HL-60 (cell line): ENCODE data around the gene PFDN4.
A peak's percentile ranks its signal among the peaks of the same experiment; 100 is the strongest.

Experiments used
- DNase-seq, 2 experiments: peaks; one replicate each; pipeline ENCODE4 v3.0.0-alpha.2; 2010 to 2020; ENCODE audit warnings: low read depth in 1 of 2, low spot score in 1 of 2
- H3K27ac ChIP-seq: fragments of 250-450 bp; sonication (Bioruptor Pico); replicated peaks from 2 replicates; pipeline ENCODE4 v1.5.1; 2020; ENCODE audit warnings: mild to moderate bottlenecking, moderate library complexity
- H3K27me3 ChIP-seq: fragments of 250-450 bp; sonication (Bioruptor Pico); 2 replicates; pipeline ENCODE4 v1.5.1; 2021; ENCODE audit warnings: mild to moderate bottlenecking, moderate library complexity; ENCODE audit not compliant: insufficient read depth, poor library complexity, severe bottlenecking
- H3K4me3 ChIP-seq: replicated peaks from 2 replicates; pipeline ENCODE4 v1.5.1; 2011; ENCODE audit warnings: mild to moderate bottlenecking, control low read depth, low read length; ENCODE audit not compliant: insufficient read depth
- CTCF ChIP-seq: IDR thresholded peaks from one replicate; pipeline ENCODE4 v1.5.1; 2011; ENCODE audit warnings: low read length, control low read depth, inconsistent platforms; ENCODE audit not compliant: insufficient read depth
- GABPA ChIP-seq: IDR thresholded peaks from 2 replicates; pipeline ENCODE4 v1.6.1; 2012; ENCODE audit warnings: low read depth
- POLR2AphosphoS5 ChIP-seq: IDR thresholded peaks from 2 replicates; pipeline ENCODE4 v1.6.1; 2012; ENCODE audit warnings: low read depth
- REST ChIP-seq: IDR thresholded peaks from 2 replicates; pipeline ENCODE4 v1.6.1; 2012; ENCODE audit warnings: low read depth; ENCODE audit not compliant: insufficient replicate concordance
- SPI1 ChIP-seq: IDR thresholded peaks from 2 replicates; pipeline ENCODE4 v1.6.1; 2012; ENCODE audit warnings: low read depth, mild to moderate bottlenecking, borderline replicate concordance

PFDN4 gene

GRCh38 chr20:54172532-54172855 is 35.4 kb upstream of the PFDN4 start:
- peaks cover 50% of the 10 kb centered on the region for H3K27me3 ChIP-seq
- TF ChIP-seq REST: no peak
- no peak overlapping the region for H3K27ac ChIP-seq
- H3K4me3 ChIP-seq: no peak overlapping the region
- no peak for DNase-seq

GRCh38 chr20:54172856-54173652 is 34.8 kb upstream of the PFDN4 start:
- no peak for DNase-seq
- H3K27ac ChIP-seq: no peak overlapping the region
- H3K27me3 ChIP-seq: peaks cover 47% of the 10 kb centered on the region
- TF ChIP-seq GABPA: no peak
- H3K4me3 ChIP-seq: no peak overlapping the region

GRCh38 chr20:54173653-54174456 is 34.0 kb upstream of the PFDN4 start, which contains the start of gene CYP24A1:
Gene CYP24A1, minus strand, starts transcription at chr20:54173986. Its CDS starts 407 bp downstream, at chr20:54173579.
- H3K4me3 ChIP-seq: peak within 1 kb of the TSS; percentile 22
- TF ChIP-seq CTCF (no peak), GABPA (no peak), REST (no peak), SPI1 (no peak), POLR2AphosphoS5 (no peak)
- H3K27me3 ChIP-seq: peaks cover 45% of the 10 kb centered on the region
- peak in 1 of 2 experiments; percentile 36 for DNase-seq
- no peak within 1 kb of the TSS for H3K27ac ChIP-seq

- H3K27ac ChIP-seq: no peak overlapping the region
- H3K27me3 ChIP-seq: peaks cover 47% of the 10 kb centered on the region
- no peak for DNase-seq
- peak overlapping the region; percentile 22 for H3K4me3 ChIP-seq
- TF ChIP-seq SPI1 (no peak), REST (no peak), POLR2AphosphoS5 (no peak), GABPA (no peak), CTCF (no peak)
These were observed 33.3 kb upstream of the PFDN4 start for GRCh38 chr20:54174457-54175175.
